WTC11 (cell line): ENCODE measurements around the gene ZNF438. TPM values are rescaled to one million over a fixed set of nuclear protein-coding genes. Genes with fewer than 3 reads are reported as not detected.

ENCODE experiments used
- ATAC-seq: fragments of 200-7000 bp; cut with Tn5 transposase; 2 replicates; pipeline ENCODE4 v1.10.0; 2021; ENCODE audit warnings: mild to moderate bottlenecking, moderate library complexity
- CTCF ChIA-PET: fragments of 300-600 bp; sonication (Branson Sonifier 250); formaldehyde crosslinking; loops from one replicate; lab custom pipeline; 2021; ENCODE audit warnings: antibody characterized with exemption; lab: Charles Lee
- POLR2A ChIA-PET: fragments of 350-600 bp; sonication (Branson Sonifier 250); formaldehyde crosslinking; loops from one replicate; lab custom pipeline; 2021; ENCODE audit warnings: antibody characterized with exemption; lab: Charles Lee
- DNase-seq: peaks from one replicate; pipeline ENCODE4 v3.0.0; 2021; ENCODE audit warnings: low spot score
- H3K27ac Mint-ChIP-seq: 2 replicates; pipeline ENCODE4 v1.8.0; 2021; ENCODE audit warnings: mixed read lengths
- H3K27me3 Mint-ChIP-seq: 2 replicates; pipeline ENCODE4 v1.8.0; 2021; ENCODE audit warnings: low read depth, mild to moderate bottlenecking, moderate library complexity, mixed read lengths
- H3K36me3 Mint-ChIP-seq: 2 replicates; pipeline ENCODE4 v1.8.0; 2021; ENCODE audit warnings: mixed read lengths
- H3K4me1 Mint-ChIP-seq: 2 replicates; pipeline ENCODE4 v1.8.0; 2022; ENCODE audit warnings: mixed read lengths
- H3K4me3 Mint-ChIP-seq: 2 replicates; pipeline ENCODE4 v1.8.0; 2021; ENCODE audit warnings: mild to moderate bottlenecking, moderate library complexity, mixed read lengths
- H3K9me3 Mint-ChIP-seq: 2 replicates; pipeline ENCODE4 v1.8.0; 2021; ENCODE audit warnings: mixed read lengths
- AR ChIP-seq: fragments of 250-450 bp; sonication (Bioruptor Pico); IDR thresholded peaks from 2 replicates; pipeline ENCODE4 v1.9.0; 2021; ENCODE audit warnings: mild to moderate bottlenecking
- ARID4B ChIP-seq: sonication (generic); formaldehyde crosslinking; IDR thresholded peaks from 2 replicates; pipeline ENCODE4 v1.8.0; 2023; ENCODE audit warnings: missing genetic modification reagents, mild to moderate bottlenecking, borderline replicate concordance
- ATF3 ChIP-seq: sonication (generic); formaldehyde crosslinking; conservative IDR thresholded peaks from 2 replicates; pipeline ENCODE4 v1.8.1; 2022; ENCODE audit warnings: mild to moderate bottlenecking, missing genetic modification reagents
- CTCF ChIP-seq: fragments of 200-600 bp; IDR thresholded peaks from 2 replicates; pipeline ENCODE4 v1.8.0; 2022; ENCODE audit warnings: antibody characterized with exemption
- E2F1 ChIP-seq: sonication (generic); formaldehyde crosslinking; IDR thresholded peaks from 2 replicates; pipeline ENCODE4 v1.8.0; 2022; ENCODE audit warnings: mild to moderate bottlenecking, missing genetic modification reagents
- ETV6 ChIP-seq: sonication (generic); formaldehyde crosslinking; IDR thresholded peaks from 2 replicates; pipeline ENCODE4 v1.8.1; 2022; ENCODE audit warnings: mild to moderate bottlenecking, missing genetic modification reagents
- FOXK1 ChIP-seq: sonication (generic); formaldehyde crosslinking; IDR thresholded peaks from 2 replicates; pipeline ENCODE4 v1.8.0; 2022; ENCODE audit warnings: mild to moderate bottlenecking, moderate library complexity, missing genetic modification reagents
- NR3C1 ChIP-seq: sonication (generic); formaldehyde crosslinking; conservative IDR thresholded peaks from 2 replicates; pipeline ENCODE4 v1.8.1; 2023; ENCODE audit warnings: low read depth, mild to moderate bottlenecking, missing genetic modification reagents
- PRDM15 ChIP-seq: sonication (generic); formaldehyde crosslinking; IDR thresholded peaks from 2 replicates; pipeline ENCODE4 v1.8.0; 2022; ENCODE audit warnings: missing genetic modification reagents
- PRRX2 ChIP-seq: fragments of 250-450 bp; sonication (Bioruptor Pico); IDR thresholded peaks from 2 replicates; pipeline ENCODE4 v1.8.0; 2021; ENCODE audit warnings: mild to moderate bottlenecking
- RORB ChIP-seq: fragments of 250-450 bp; sonication (Bioruptor Pico); IDR thresholded peaks from 2 replicates; pipeline ENCODE4 v1.9.0; 2021; ENCODE audit warnings: mild to moderate bottlenecking
- SMAD4 ChIP-seq: sonication (generic); formaldehyde crosslinking; IDR thresholded peaks from 2 replicates; pipeline ENCODE4 v1.8.0; 2022; ENCODE audit warnings: mild to moderate bottlenecking, missing genetic modification reagents
- TCF7 ChIP-seq: sonication (generic); formaldehyde crosslinking; IDR thresholded peaks from 2 replicates; pipeline ENCODE4 v1.8.0; 2022; ENCODE audit warnings: mild to moderate bottlenecking, low read depth, missing genetic modification reagents, moderate library complexity
- ZNF281 ChIP-seq: sonication (generic); formaldehyde crosslinking; IDR thresholded peaks from 2 replicates; pipeline ENCODE4 v1.8.0; 2023; ENCODE audit warnings: mild to moderate bottlenecking, missing genetic modification reagents
- total RNA-seq: library from RNA; stranded (reverse); gene quantifications from 3 replicates; pipeline ENCODE4 v1.2.3, GENCODE V29; 2021

ZNF438 gene
- total RNA-seq, 1 experiment from 2014 or later, result 1.9 TPM

- no peak overlapping the region for H3K27ac Mint-ChIP-seq
- TF ChIP-seq AR (CRISPR knock-in tag) (no peak), ETV6 (CRISPR knock-in tag) (no peak), CTCF (no peak), E2F1 (no peak), PRRX2 (CRISPR knock-in tag) (no peak)
- DNase-seq (no peak), ATAC-seq (no peak)
- no peaks in the 10 kb centered on the region for H3K36me3 Mint-ChIP-seq
- no peak overlapping the region for H3K4me3 Mint-ChIP-seq
- peaks cover 6% of the 10 kb centered on the region; the same call in 1 of the 2 replicates for H3K9me3 Mint-ChIP-seq
- ChIA-PET POLR2A (no interaction called here), CTCF (no interaction called here)
- H3K27me3 Mint-ChIP-seq, result peaks cover 51% of the 10 kb centered on the region
- peaks cover 33% of the 10 kb centered on the region for H3K4me1 Mint-ChIP-seq
Measured at GRCh38 chr10:30825495-30825894, 206.2 kb downstream of the ZNF438 start.

- no peak overlapping the region for H3K4me3 Mint-ChIP-seq
- peaks cover 51% of the 10 kb centered on the region for H3K27me3 Mint-ChIP-seq
- no peak overlapping the region for H3K27ac Mint-ChIP-seq
- peaks cover 34% of the 10 kb centered on the region for H3K4me1 Mint-ChIP-seq
- no peak for DNase-seq
- ChIA-PET CTCF (no interaction called here), POLR2A (no interaction called here)
- H3K9me3 Mint-ChIP-seq, result peaks cover 6% of the 10 kb centered on the region; the same call in 1 of the 2 replicates
- no peaks in the 10 kb centered on the region for H3K36me3 Mint-ChIP-seq
- ATAC-seq, result no peak
- no peak for TF ChIP-seq TCF7 (CRISPR knock-in tag)
- no peak for TF ChIP-seq PRRX2 (CRISPR knock-in tag)
- TF ChIP-seq SMAD4 (CRISPR knock-in tag), result no peak
- no peak for TF ChIP-seq PRDM15 (CRISPR knock-in tag)
- no peak for TF ChIP-seq RORB (CRISPR knock-in tag)
- no peak for TF ChIP-seq ETV6 (CRISPR knock-in tag)
- TF ChIP-seq NR3C1 (CRISPR knock-in tag), result no peak
- no peak for TF ChIP-seq ZNF281 (CRISPR knock-in tag)
- no peak for TF ChIP-seq FOXK1 (CRISPR knock-in tag)
- TF ChIP-seq ATF3 (CRISPR knock-in tag), result no peak
- no peak for TF ChIP-seq AR (CRISPR knock-in tag)
- TF ChIP-seq ARID4B, result no peak
Measured at GRCh38 chr10:30825022-30825421, 206.6 kb downstream of the ZNF438 start.
